Mucosa of rectum (tissue), 2 donors: ENCODE measurements around the gene CDC45.

Experiments
- H3K27ac ChIP-seq, 2 donors: one replicate each; pipeline ENCODE4 v1.7.0; 2013; ENCODE audit warnings: inconsistent platforms in 2 of 2, low read depth in 2 of 2, low read length in 2 of 2
- H3K27me3 ChIP-seq, 2 donors: one replicate each; pipeline ENCODE4 v1.7.0; 2013; ENCODE audit warnings: low read length in 2 of 2; ENCODE audit not compliant: control insufficient read depth in 2 of 2, insufficient read depth in 2 of 2
- H3K36me3 ChIP-seq, 2 donors: one replicate each; pipeline ENCODE4 v1.7.0; 2013; ENCODE audit warnings: low read length in 2 of 2; ENCODE audit not compliant: control insufficient read depth in 2 of 2, insufficient read depth in 2 of 2
- H3K4me1 ChIP-seq, 2 donors: one replicate each; pipeline ENCODE4 v1.7.0; 2013; ENCODE audit warnings: low read length in 2 of 2, mild to moderate bottlenecking in 1 of 2; ENCODE audit not compliant: control insufficient read depth in 2 of 2, insufficient read depth in 2 of 2
- H3K4me3 ChIP-seq, 2 donors: one replicate each; pipeline ENCODE4 v1.7.0; 2013; ENCODE audit warnings: low read length in 2 of 2
- H3K9ac ChIP-seq, 2 donors: one replicate each; pipeline ENCODE4 v1.7.0; 2013; ENCODE audit warnings: low read length in 2 of 2, low read depth in 1 of 2, mild to moderate bottlenecking in 1 of 2
- H3K9me3 ChIP-seq, 2 donors: one replicate each; pipeline ENCODE4 v1.7.0; 2013; ENCODE audit warnings: low read length in 2 of 2; ENCODE audit not compliant: control insufficient read depth in 2 of 2
- donor health status: healthy.
- donor health status: Normal muscosa, but diverticular disease.

Gene CDC45

GRCh38 chr22:19510919-19511341 lies 31.2 kb downstream of the CDC45 start:
- Histone ChIP-seq H3K27ac (no peak overlapping the region), H3K9me3 (no peaks in the 10 kb centered on the region), H3K4me1 (no peaks in the 10 kb centered on the region), H3K36me3 (no peaks in the 10 kb centered on the region), H3K4me3 (no peak overlapping the region), H3K9ac (no peak overlapping the region), H3K27me3 (no peaks in the 10 kb centered on the region)

DNA sequence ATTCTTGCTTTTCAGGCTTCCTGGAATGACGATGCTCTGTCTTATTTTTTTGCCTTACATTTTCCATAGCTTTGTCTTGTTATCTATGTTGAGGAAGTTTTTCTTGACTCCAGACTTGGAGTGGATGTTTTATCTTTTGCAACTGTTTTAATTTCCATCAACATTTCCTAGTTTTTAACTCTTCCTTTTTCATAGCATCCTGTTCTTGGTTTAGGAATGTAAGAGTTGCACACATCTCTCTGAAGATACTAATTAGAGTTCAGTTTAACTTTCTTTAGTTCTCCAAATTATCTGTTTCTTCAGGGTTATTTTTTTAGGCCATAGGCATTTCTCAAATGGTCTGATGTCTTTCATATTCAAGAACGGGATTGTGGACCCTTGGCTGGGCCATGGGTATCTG lies 34.1 kb downstream of the CDC45 start:
- no peak overlapping the region for H3K4me3 ChIP-seq
- H3K36me3 ChIP-seq = no peaks in the 10 kb centered on the region
- no peaks in the 10 kb centered on the region for H3K9me3 ChIP-seq
- H3K4me1 ChIP-seq = no peaks in the 10 kb centered on the region
- H3K27ac ChIP-seq = no peak overlapping the region
- H3K27me3 ChIP-seq = no peaks in the 10 kb centered on the region
- no peak overlapping the region for H3K9ac ChIP-seq

DNA sequence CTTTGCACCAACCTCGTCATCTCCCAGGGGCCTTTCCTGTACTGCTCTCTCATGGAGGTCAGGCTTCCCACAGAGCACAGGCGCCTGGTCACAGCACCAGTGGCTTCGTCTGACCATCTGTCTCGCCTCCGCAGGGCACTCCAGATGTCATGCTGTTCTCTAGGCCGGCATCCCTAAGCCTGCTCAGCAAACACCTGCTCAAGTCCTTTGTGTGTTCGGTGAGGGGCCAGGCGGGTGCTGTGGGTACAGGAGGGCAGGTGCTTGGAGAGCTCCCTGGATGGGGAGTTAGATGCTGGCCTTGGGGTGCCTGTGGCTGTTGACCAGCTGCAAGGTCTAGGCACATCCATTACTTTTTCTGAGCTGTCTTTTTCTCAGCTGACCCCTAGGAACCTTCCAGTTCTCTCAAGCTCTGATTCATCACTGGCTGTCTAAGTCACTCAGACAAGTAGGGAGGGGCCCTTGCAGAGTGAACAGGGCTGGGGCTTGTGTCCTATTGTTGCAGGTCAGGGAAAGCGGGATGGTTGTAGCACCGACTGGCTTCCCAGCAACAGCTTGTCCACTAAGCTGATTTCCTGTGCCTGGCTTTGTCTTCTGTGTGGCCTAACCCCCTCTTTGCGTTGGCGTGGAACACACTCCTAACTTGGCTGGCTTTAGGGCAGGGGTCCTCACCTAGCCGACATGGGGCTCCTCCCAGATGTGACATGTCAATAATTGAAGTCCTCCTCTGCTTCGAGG lies 35.3 kb downstream of the CDC45 start:
- no peak overlapping the region for H3K27ac ChIP-seq
- no peaks in the 10 kb centered on the region for H3K27me3 ChIP-seq
- no peaks in the 10 kb centered on the region for H3K4me1 ChIP-seq
- no peak overlapping the region for H3K4me3 ChIP-seq
- no peaks in the 10 kb centered on the region for H3K9me3 ChIP-seq
- no peak overlapping the region for H3K9ac ChIP-seq
- no peaks in the 10 kb centered on the region for H3K36me3 ChIP-seq

- no peaks in the 10 kb centered on the region for H3K9me3 ChIP-seq
- no peaks in the 10 kb centered on the region for H3K27me3 ChIP-seq
- no peaks in the 10 kb centered on the region for H3K36me3 ChIP-seq
- H3K27ac ChIP-seq = no peak overlapping the region
- no peaks in the 10 kb centered on the region for H3K4me1 ChIP-seq
- H3K9ac ChIP-seq = no peak overlapping the region
- no peak overlapping the region for H3K4me3 ChIP-seq
Measured at GRCh38 chr22:19515654-19516377, 36.1 kb downstream of the CDC45 start.

- Histone ChIP-seq H3K4me1 (no peaks in the 10 kb centered on the region), H3K9me3 (no peaks in the 10 kb centered on the region), H3K36me3 (no peaks in the 10 kb centered on the region), H3K27ac (no peak overlapping the region), H3K4me3 (no peak overlapping the region), H3K27me3 (no peaks in the 10 kb centered on the region), H3K9ac (no peak overlapping the region)
Measured at GRCh38 chr22:19516378-19517170, 36.9 kb downstream of the CDC45 start.

DNA sequence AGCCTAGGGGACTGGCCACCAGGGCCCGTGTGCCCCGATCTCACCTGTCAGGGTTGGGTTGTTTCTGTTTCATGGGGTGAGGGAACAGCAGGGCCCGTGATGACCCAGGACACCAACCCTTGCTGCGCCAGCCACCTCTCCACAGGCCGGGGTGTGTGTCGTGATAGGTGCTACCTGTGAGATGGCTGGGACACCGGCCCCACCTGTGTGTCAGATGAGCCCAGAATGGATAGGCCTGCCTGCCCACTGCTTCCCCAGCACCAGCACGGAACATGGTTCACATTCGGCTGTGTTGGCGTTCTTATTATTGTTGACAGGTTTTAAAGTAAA lies 37.4 kb downstream of the CDC45 start:
- Histone ChIP-seq H3K9me3 (no peaks in the 10 kb centered on the region), H3K27ac (no peak overlapping the region), H3K4me3 (no peak overlapping the region), H3K27me3 (no peaks in the 10 kb centered on the region), H3K9ac (no peak overlapping the region), H3K4me1 (no peaks in the 10 kb centered on the region), H3K36me3 (no peaks in the 10 kb centered on the region)

DNA sequence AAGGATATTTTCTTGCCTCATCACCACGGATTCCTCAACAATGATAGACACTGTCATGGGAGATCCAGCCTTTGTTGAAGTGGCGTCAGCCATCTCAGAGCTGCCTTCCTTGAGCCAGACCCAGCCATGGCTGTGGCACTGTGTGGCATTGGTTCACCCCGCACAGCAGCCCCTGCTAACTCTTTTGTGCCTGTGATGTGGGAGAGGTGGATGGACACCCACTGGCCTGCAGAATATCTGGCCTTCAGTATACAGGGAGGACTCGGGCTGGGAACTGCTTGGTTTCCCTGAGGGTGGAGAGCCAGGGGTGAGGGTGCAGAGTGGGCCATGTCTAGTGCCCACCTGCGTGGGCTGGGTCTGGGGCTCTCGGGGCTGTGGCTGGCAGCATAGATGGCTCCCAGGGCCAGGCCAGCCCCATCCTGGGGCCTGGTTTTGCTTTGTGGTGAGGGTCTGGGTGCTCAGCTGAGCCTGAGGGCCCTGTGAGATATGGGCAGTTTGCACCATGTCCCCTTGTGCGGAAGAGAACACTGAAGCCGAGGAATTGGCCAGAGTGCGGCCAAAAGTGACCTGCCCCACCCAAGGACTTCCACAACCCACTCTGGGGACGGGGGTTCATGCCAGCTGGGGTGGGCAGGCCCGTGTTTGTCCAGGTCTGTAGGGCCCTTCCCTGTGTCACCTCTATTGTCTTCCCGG lies 38.3 kb downstream of the CDC45 start:
- Histone ChIP-seq H3K4me1 (no peaks in the 10 kb centered on the region), H3K9me3 (no peaks in the 10 kb centered on the region), H3K4me3 (no peak overlapping the region), H3K9ac (no peak overlapping the region), H3K27ac (no peak overlapping the region), H3K27me3 (peaks cover 2 to 3% of the 10 kb centered on the region in 2 donors), H3K36me3 (no peaks in the 10 kb centered on the region)

DNA sequence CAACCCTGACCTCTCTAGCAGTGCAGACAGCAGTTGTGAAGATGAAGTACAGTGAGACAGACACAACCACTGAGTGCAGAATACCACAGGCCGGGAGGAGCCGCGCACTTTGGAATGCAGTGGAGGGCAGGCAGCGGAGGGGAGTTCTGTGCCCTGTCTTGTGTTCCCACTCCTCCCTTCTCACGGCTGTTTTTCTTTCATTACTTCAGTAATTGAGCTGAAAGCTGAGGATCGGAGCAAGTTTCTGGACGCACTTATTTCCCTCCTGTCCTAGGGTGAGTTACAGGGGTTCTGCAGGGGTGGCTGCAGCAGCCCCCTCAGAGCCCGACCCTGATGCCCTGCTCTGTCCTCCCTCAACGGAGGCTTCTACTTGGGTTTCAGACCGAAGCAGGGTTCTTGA lies 38.9 kb downstream of the CDC45 start:
- peaks cover 0 to 3% of the 10 kb centered on the region in 2 donors for H3K4me1 ChIP-seq
- H3K9me3 ChIP-seq = no peaks in the 10 kb centered on the region
- H3K27me3 ChIP-seq = peaks cover 3% of the 10 kb centered on the region in 2 donors
- H3K9ac ChIP-seq = no peak overlapping the region
- no peaks in the 10 kb centered on the region for H3K36me3 ChIP-seq
- H3K27ac ChIP-seq = no peak overlapping the region
- no peak overlapping the region for H3K4me3 ChIP-seq

DNA sequence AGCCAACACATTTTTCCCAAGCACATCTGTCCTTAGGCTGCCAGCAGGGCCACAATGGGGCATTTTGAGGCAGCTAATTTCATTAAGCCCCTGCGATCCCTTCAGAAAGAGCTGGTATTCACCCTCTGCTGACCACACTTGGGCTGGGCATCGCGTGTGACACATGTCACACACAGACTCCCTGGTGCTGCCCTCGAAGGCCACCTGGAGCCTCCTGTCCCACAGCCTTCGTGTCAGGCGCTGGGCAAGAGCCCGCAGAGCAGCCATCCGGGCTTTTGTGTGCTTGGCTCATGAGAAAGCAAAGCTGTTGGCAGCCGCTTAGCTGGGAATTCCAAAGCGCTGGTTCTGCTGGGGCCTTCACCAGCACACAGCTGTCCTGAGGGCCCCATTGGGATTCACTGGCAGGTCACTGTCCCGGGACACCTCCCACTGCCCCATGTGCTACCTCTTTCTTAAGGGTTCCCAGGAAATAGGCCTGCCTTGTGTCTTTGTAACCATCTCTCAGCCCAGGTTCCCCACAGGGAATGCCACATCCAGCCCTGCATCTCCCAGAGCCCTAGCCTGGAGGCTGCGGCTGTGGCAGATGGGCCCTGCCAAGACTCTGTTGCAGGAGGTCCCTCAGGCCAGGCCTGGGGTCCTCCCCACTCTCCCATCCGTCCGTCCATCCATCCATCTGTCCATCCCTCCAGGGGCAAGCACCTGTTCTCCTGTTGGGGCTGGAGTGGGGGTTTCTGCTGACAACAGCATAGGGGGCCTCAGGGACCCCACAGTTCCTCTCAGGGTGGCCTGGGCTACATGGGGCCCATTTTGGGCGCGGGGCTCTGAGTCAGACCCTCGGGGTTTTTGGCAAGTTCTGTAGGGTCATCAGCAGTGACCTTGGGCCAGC lies 39.6 kb downstream of the CDC45 start:
- Histone ChIP-seq H3K4me1 (peaks cover 0 to 8% of the 10 kb centered on the region in 2 donors), H3K36me3 (no peaks in the 10 kb centered on the region), H3K27ac (no peak overlapping the region), H3K9me3 (no peaks in the 10 kb centered on the region), H3K27me3 (peaks cover 7 to 8% of the 10 kb centered on the region in 2 donors), H3K9ac (no peak overlapping the region), H3K4me3 (no peak overlapping the region)
